PFSK-1 (cell line): ENCODE data around the gene PTGIS.

Experiments used
- FOXP2 ChIP-seq: optimal IDR thresholded peaks from 2 replicates; pipeline ENCODE3; 2011; ENCODE audit warnings: borderline replicate concordance, control low read depth, inconsistent platforms; ENCODE audit not compliant: insufficient read depth; ENCODE audit errors: extremely low read length, extremely low read depth
- POLR2AphosphoS5 ChIP-seq: IDR thresholded peaks from 2 replicates; pipeline ENCODE4 v1.6.1; 2012; ENCODE audit warnings: low read depth, mild to moderate bottlenecking, control low read depth, low read length, moderate library complexity
- SIN3A ChIP-seq: IDR thresholded peaks from 2 replicates; pipeline ENCODE4 v1.6.1; 2012; ENCODE audit warnings: mild to moderate bottlenecking, low read length, moderate library complexity, borderline replicate concordance; ENCODE audit not compliant: insufficient read depth
- TAF1 ChIP-seq: IDR thresholded peaks from 2 replicates; pipeline ENCODE4 v1.6.1; 2012; ENCODE audit warnings: low read length, control low read depth, borderline replicate concordance; ENCODE audit not compliant: insufficient read depth
- TF ChIP-seq, protein P1 (sequence below), 2 experiments: IDR thresholded peaks; 2 replicates each; pipeline versions ENCODE4 v1.6.1 to v1.8.0; 2011 to 2012; ENCODE audit warnings: low read depth in 2 of 2, low read length in 2 of 2, control low read depth in 1 of 2, inconsistent platforms in 1 of 2, mild to moderate bottlenecking in 1 of 2, moderate library complexity in 1 of 2; ENCODE audit not compliant: insufficient read depth in 1 of 2

The PTGIS gene

DNA sequence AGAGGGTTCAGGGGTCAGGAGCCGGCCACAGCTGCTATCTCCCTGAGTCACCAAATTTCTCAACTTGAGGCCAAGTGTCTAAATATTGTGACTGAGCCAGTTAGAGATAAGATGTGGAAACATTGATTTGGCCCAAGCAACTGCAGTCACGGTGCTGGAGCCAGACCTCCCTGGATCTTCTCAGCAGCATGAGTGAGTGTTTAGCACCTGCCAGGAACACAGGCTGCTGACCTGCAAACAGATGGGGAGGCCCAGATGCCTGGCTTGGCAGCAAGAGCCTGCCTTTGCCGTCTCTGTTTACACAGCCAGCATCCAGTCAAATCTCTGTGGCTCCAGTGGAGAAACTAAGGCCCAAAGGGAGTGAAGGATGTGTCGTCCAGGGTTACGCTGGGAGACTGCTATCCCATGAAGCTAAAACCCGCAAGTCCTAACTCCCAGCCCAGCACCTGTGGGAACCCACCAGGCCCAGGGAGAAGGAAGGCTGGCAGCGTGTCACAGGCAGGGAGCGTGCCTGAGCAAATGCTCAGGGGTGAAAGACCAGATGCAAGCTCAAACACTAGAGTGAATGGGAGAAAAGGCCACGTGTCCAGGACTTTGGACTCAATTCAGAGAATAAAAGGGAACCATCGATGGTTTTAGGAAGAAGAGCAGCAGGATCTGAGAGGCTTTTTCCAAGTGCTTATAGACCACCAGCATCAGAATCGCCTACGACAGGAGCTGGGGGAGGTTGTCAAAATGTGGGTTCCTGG lies 15.9 kb upstream of the PTGIS start:
- TF ChIP-seq POLR2AphosphoS5 (no peak), SIN3A (no peak), FOXP2 (no peak)

DNA sequence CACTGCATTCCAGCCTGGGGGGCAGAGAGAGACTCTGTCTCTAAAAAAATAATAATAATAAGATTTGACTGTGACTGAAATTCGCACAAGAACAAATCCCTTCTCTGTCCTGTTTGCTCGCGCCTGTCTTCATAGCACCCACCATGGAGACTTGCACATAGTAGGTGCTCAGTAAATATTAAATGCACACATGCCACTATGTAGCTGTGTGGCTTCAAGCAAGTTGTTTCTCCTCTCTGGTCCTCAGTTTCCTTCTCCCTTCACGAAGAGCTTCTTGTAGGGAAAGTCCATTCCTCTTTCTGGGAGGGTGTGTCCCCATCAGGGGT lies 15.4 kb upstream of the PTGIS start:
- TF ChIP-seq POLR2AphosphoS5 = no peak
- TF ChIP-seq SIN3A = no peak
- TF ChIP-seq FOXP2 = no peak
- TF ChIP-seq TAF1 = no peak
- TF ChIP-seq, protein P1, sequence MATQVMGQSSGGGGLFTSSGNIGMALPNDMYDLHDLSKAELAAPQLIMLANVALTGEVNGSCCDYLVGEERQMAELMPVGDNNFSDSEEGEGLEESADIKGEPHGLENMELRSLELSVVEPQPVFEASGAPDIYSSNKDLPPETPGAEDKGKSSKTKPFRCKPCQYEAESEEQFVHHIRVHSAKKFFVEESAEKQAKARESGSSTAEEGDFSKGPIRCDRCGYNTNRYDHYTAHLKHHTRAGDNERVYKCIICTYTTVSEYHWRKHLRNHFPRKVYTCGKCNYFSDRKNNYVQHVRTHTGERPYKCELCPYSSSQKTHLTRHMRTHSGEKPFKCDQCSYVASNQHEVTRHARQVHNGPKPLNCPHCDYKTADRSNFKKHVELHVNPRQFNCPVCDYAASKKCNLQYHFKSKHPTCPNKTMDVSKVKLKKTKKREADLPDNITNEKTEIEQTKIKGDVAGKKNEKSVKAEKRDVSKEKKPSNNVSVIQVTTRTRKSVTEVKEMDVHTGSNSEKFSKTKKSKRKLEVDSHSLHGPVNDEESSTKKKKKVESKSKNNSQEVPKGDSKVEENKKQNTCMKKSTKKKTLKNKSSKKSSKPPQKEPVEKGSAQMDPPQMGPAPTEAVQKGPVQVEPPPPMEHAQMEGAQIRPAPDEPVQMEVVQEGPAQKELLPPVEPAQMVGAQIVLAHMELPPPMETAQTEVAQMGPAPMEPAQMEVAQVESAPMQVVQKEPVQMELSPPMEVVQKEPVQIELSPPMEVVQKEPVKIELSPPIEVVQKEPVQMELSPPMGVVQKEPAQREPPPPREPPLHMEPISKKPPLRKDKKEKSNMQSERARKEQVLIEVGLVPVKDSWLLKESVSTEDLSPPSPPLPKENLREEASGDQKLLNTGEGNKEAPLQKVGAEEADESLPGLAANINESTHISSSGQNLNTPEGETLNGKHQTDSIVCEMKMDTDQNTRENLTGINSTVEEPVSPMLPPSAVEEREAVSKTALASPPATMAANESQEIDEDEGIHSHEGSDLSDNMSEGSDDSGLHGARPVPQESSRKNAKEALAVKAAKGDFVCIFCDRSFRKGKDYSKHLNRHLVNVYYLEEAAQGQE (IDR thresholded peaks at IDR 0.05; ENCODE audit: insufficient read depth in 1 of 2, low read depth in 2 of 2, low read length in 2 of 2) = no peak

DNA sequence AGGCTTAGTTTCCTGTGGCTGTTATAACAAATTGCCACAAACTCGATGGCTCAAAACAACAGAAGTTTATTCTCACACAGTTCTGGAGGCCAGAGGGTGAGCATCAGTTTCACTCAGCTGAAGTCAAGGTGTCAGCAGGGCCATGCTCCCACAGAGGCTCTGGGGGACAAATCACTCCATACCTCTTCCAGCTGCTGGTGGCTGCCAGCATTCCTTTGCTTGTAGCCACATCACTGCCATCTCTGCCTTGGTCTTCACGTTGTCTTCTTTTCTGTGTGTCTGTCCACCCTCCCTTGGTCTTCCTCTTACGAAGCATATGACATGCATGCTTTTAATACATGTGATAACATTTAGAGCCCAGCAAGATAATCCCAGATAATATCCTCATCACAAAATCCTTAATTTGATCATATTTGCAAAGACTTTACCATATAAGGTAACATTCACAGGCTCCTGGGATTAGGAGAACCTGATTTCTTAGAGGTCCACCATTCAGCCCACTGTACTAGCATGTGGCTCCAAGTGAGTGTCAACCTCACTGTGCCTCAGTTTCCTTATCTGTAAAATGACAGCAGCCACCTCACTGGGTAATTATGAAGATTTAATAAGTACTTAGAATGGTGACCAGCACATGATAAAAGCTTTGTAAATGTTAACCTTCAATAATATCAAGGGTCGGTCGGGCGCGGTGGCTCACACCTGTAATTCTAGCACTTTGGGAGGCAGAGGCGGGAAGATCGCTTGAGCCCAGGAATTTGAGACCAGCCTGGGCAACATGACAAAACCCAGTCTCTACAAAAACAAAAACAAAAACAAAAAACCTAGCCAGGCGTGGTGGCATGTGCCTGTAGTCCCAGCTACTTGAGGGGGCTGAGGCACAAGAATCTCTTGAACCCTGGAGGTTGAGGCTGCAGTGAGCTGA lies 14.7 kb upstream of the PTGIS start:
- no peak for TF ChIP-seq POLR2AphosphoS5
- TF ChIP-seq, protein P1 (IDR thresholded peaks at IDR 0.05; ENCODE audit: insufficient read depth in 1 of 2, low read depth in 2 of 2, low read length in 2 of 2) = no peak
- TF ChIP-seq TAF1 = no peak
- no peak for TF ChIP-seq FOXP2
- TF ChIP-seq SIN3A = no peak

DNA sequence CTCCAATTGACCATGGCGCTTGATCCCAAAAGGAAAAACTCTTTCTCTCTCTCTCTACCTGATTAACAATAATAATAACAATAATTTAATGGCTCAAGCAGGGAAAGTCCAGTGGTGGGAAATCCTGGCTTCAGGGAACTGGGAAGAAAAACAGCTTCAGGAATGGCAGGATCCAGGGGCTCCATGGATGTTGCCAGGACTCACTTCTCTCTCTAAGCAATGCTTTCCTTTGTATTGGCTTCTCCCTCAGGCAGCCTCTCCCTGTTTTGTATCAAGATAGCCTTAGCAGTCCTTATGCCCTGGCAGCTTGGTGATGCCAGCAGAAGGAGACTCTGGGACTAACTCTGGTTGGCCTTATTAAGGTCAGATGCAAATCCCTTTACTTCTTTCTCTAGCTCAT lies 13.5 kb upstream of the PTGIS start:
- TF ChIP-seq SIN3A = no peak
- TF ChIP-seq, protein P1 (IDR thresholded peaks at IDR 0.05; ENCODE audit: insufficient read depth in 1 of 2, low read depth in 2 of 2, low read length in 2 of 2) = no peak
- TF ChIP-seq POLR2AphosphoS5 = no peak
- TF ChIP-seq FOXP2 = no peak
- no peak for TF ChIP-seq TAF1

DNA sequence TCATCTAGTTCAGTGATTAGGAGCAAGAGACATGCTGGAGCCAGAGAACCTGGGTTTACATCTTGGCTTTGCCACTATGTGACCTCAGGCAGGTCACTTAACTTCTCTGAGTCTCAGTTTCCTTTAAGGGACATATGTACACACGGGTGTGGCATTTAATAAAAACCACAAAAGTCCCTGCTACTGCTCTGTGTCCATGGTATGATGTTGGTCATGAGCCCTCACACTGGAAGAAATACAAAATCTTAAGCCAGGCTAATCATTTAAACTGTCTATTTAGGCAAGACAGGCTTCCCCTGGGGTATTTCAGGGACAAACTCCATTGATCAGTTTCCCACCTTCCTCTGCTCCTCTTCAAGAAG lies 12.9 kb upstream of the PTGIS start:
- no peak for TF ChIP-seq SIN3A
- TF ChIP-seq, protein P1 (IDR thresholded peaks at IDR 0.05; ENCODE audit: insufficient read depth in 1 of 2, low read depth in 2 of 2, low read length in 2 of 2) = no peak
- no peak for TF ChIP-seq POLR2AphosphoS5
- no peak for TF ChIP-seq TAF1
- no peak for TF ChIP-seq FOXP2
